ENCODE results near the gene BMPR1B. TPM values are rescaled to one million over a fixed set of nuclear protein-coding genes. Genes with fewer than 3 reads are reported as not detected.
A peak's percentile ranks its signal among the peaks of the same experiment; 100 is the strongest.

The BMPR1B gene
- total and polyA plus RNA-seq, 9 of the 15 experiments (the other 6 are each of a cell fraction or from before 2014, with no cell fraction given) = 0.01 TPM; not detected in 8

DNA sequence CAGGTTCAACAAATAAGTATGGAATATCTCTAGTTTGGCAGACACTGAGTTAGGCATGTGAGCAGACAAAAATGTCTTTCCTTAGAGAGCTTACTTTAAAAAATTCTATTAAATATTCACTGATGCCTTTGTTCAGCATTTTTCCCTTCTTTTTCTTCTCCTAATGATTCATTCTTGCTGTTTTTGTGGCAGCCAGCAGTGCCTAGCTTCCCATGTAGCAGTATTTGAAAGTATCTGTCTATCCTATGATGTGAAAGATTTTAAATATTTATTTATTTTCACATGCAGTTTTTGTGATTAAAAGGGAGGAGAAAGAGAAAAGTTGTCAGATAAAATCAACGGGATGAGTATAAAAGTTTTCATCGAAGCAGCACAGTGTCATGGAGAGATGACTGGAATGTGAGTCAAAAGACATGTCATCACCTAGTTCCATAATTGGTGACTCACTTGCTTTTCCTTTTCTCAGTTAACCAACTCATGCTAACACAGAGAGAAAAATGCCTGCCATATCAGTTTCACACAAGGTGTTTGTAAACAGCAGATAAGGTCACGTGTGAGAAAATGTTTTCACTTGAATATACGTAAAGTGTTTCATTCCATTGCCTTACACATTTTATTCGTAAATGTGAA, 69.8 kb downstream of the BMPR1B start (continued):
- TF ChIP-seq, protein P1, sequence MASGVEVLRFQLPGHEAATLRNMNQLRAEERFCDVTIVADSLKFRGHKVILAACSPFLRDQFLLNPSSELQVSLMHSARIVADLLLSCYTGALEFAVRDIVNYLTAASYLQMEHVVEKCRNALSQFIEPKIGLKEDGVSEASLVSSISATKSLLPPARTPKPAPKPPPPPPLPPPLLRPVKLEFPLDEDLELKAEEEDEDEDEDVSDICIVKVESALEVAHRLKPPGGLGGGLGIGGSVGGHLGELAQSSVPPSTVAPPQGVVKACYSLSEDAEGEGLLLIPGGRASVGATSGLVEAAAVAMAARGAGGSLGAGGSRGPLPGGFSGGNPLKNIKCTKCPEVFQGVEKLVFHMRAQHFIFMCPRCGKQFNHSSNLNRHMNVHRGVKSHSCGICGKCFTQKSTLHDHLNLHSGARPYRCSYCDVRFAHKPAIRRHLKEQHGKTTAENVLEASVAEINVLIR (CRISPR knock-in tag; IDR thresholded peaks at IDR 0.05) = no peak
- TF ChIP-seq FOXM1 (IDR thresholded peaks at IDR 0.05; ENCODE audit: low read depth) = no peak
- TF ChIP-seq FOXM1 (CRISPR knock-in tag; IDR thresholded peaks at IDR 0.05; ENCODE audit: low read depth) = no peak
- TF ChIP-seq RBM15 (IDR thresholded peaks at IDR 0.05; ENCODE audit: insufficient read depth, low read length) = no peak
- TF ChIP-seq, protein P2, sequence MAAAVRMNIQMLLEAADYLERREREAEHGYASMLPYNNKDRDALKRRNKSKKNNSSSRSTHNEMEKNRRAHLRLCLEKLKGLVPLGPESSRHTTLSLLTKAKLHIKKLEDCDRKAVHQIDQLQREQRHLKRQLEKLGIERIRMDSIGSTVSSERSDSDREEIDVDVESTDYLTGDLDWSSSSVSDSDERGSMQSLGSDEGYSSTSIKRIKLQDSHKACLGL (CRISPR knock-in tag; IDR thresholded peaks at IDR 0.05; ENCODE audit: borderline replicate concordance, poor library complexity, severe bottlenecking) = no peak
- TF ChIP-seq, protein P3, sequence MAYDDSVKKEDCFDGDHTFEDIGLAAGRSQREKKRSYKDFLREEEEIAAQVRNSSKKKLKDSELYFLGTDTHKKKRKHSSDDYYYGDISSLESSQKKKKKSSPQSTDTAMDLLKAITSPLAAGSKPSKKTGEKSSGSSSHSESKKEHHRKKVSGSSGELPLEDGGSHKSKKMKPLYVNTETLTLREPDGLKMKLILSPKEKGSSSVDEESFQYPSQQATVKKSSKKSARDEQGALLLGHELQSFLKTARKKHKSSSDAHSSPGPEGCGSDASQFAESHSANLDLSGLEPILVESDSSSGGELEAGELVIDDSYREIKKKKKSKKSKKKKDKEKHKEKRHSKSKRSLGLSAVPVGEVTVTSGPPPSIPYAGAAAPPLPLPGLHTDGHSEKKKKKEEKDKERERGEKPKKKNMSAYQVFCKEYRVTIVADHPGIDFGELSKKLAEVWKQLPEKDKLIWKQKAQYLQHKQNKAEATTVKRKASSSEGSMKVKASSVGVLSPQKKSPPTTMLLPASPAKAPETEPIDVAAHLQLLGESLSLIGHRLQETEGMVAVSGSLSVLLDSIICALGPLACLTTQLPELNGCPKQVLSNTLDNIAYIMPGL (CRISPR knock-in tag; IDR thresholded peaks at IDR 0.05) = no peak
- TF ChIP-seq SOX6 (IDR thresholded peaks at IDR 0.05) = 0 out of 2 replicates have a peak, but pooled peaks have one; percentile 23
- no peak for TF ChIP-seq ZNF717 (CRISPR knock-in tag; IDR thresholded peaks at IDR 0.05)
- TF ChIP-seq BACH1 (tag; IDR thresholded peaks at IDR 0.05) = no peak
- TF ChIP-seq ZNF217 (CRISPR knock-in tag; IDR thresholded peaks at IDR 0.05) = no peak
- no peak for TF ChIP-seq GABPA (tag; conservative IDR thresholded peaks at IDR 0.05; ENCODE audit: low read depth)
- TF ChIP-seq, protein P4, sequence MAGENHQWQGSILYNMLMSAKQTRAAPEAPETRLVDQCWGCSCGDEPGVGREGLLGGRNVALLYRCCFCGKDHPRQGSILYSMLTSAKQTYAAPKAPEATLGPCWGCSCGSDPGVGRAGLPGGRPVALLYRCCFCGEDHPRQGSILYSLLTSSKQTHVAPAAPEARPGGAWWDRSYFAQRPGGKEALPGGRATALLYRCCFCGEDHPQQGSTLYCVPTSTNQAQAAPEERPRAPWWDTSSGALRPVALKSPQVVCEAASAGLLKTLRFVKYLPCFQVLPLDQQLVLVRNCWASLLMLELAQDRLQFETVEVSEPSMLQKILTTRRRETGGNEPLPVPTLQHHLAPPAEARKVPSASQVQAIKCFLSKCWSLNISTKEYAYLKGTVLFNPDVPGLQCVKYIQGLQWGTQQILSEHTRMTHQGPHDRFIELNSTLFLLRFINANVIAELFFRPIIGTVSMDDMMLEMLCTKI (IDR thresholded peaks at IDR 0.05; ENCODE audit: partially characterized antibody) = no peak
- no peak for TF ChIP-seq ADNP (tag; IDR thresholded peaks at IDR 0.05)
- no peak for TF ChIP-seq NBN (IDR thresholded peaks at IDR 0.05; ENCODE audit: low read depth)
- TF ChIP-seq TCF7 (IDR thresholded peaks at IDR 0.05; ENCODE audit: borderline replicate concordance) = no peak
- TF ChIP-seq, protein P5, sequence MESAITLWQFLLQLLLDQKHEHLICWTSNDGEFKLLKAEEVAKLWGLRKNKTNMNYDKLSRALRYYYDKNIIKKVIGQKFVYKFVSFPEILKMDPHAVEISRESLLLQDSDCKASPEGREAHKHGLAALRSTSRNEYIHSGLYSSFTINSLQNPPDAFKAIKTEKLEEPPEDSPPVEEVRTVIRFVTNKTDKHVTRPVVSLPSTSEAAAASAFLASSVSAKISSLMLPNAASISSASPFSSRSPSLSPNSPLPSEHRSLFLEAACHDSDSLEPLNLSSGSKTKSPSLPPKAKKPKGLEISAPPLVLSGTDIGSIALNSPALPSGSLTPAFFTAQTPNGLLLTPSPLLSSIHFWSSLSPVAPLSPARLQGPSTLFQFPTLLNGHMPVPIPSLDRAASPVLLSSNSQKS (CRISPR knock-in tag; IDR thresholded peaks at IDR 0.05) = no peak
- peak; percentile 70; the same call in 1 of the 2 replicates for TF ChIP-seq BHLHE40 (IDR thresholded peaks at IDR 0.05; ENCODE audit: low read length)
